ENCODE data around the gene FASTKD3. TPM values are rescaled to one million over a fixed set of nuclear protein-coding genes. Genes with fewer than 3 reads are reported as not detected.

FASTKD3 gene
- total RNA-seq, 2 donors from 2014 or later, result 13.6 to 16.2 TPM

DNA sequence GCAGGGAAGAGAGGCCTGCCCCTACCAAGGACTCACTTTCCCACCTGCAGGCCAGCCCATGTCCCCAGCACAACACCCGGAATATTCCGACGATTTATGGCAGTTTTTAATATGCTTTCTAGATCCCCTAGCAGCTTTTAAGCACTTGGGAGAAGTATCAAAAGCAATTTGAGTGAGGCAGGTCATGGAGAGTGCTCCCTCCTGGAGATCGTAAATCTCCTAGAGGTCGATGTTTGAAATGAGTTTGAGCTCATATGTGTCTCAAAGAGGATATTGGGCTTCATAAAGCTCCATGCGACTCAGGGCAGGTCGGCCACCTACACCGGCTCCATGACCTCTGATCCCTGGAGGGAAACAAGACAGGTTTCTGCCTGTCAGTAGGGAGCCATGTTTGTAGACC, 45.2 kb downstream of the FASTKD3 start:
- Mint-ChIP-seq H3K4me1 (ENCODE audit: low read depth in 2 of 2) (no peaks in the 10 kb centered on the region), H3K4me3 (no peak overlapping the region), H3K36me3 (no peaks in the 10 kb centered on the region), H3K27me3 (peaks cover 22 to 38% of the 10 kb centered on the region in 2 donors), H3K9me3 (no peaks in the 10 kb centered on the region), H3K27ac (no peak overlapping the region)
- no peak for ATAC-seq
- no peak for DNase-seq (ENCODE audit: low spot score)

DNA sequence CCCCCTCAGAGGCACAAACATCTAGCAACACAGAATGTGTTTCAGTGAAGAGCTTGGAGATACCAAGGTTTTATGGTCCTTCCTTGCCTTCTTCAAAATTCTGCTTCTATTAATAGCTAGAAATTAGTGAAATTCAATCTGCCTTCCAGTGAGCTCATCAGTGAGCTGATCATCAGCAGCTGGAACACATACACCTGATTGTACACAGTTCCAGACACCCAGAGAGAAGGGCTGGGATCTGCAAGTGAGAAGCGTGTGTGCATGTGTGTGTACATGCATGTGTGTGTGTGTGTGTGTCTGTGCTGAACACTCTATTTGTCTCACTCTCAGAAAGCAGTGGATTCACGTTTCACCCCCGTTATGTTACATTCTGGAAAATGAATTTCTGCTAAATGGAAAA, 46.4 kb downstream of the FASTKD3 start:
- no peak for ATAC-seq
- Mint-ChIP-seq H3K4me3 (no peak overlapping the region), H3K4me1 (ENCODE audit: low read depth in 2 of 2) (no peaks in the 10 kb centered on the region)

DNA sequence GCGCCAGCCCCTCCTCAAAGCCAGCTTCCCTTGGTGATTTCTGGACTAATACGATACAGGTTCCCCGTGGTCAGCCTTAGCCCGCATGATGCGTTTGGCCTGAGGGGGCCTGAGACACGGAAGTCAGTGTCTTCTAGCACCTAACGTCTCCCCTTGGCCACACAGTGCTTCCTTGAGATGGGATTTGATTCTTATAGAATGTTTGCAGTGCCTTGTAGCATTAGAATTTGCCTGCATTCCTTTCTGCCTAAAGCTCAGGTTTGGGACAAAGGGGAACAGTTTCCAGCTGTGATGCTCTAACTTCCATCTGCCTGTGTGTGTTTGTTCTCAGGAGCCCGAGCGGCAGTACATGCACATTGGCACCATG, 52.3 kb downstream of the FASTKD3 start:
- H3K27me3 Mint-ChIP-seq, result peaks cover 25 to 43% of the 10 kb centered on the region in 2 donors
- ATAC-seq (no peak), DNase-seq (ENCODE audit: low spot score) (no peak)
- H3K4me1 Mint-ChIP-seq (ENCODE audit: low read depth in 2 of 2), result peaks cover 0 to 3% of the 10 kb centered on the region in 2 donors
- no peak overlapping the region for H3K4me3 Mint-ChIP-seq
- no peaks in the 10 kb centered on the region for H3K9me3 Mint-ChIP-seq
- no peak overlapping the region for H3K27ac Mint-ChIP-seq
- no peaks in the 10 kb centered on the region for H3K36me3 Mint-ChIP-seq

More for the DNA sequence above, 46.4 kb downstream of the FASTKD3 start:
- Mint-ChIP-seq H3K27ac (no peak overlapping the region), H3K36me3 (no peaks in the 10 kb centered on the region), H3K27me3 (peaks cover 21 to 32% of the 10 kb centered on the region in 2 donors), H3K9me3 (no peaks in the 10 kb centered on the region)
- DNase-seq (ENCODE audit: low spot score), result no peak

DNA sequence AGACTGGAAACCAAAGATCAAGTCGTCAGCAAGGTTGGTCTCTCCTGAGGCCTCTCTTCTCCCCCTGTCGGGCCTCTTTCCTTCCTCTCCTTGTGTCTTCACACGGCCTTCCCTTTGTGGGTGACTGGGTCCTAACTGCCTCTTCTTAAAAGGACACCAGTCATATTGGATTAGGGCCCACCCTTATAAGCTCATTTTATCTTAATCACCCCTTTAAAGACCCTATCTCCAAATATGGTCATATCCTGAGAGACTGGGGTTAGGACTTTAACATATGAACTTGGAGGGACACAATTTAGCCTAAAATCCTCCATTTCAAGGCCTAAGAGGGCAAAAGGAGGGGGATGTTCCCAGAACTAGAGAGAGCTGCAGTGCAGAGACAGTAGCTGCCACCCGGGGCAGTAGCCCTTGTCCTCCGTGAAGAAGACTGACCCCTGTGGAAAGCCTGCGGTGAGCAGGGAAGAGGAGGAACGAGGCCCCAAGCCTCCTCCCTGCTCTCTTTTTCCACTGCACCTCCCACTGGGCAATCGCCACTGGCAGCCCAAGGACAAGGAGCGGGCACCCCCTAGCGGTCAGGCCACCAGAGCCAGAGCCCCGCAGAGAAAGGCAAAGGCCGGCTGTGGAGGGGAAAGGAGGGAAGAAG, 52.8 kb downstream of the FASTKD3 start:
- no peak overlapping the region for H3K27ac Mint-ChIP-seq
- H3K4me3 Mint-ChIP-seq, result no peak overlapping the region
- peaks cover 0 to 3% of the 10 kb centered on the region in 2 donors for H3K4me1 Mint-ChIP-seq (ENCODE audit: low read depth in 2 of 2)
- peaks cover 25 to 39% of the 10 kb centered on the region in 2 donors for H3K27me3 Mint-ChIP-seq
- DNase-seq (ENCODE audit: low spot score) (peak; percentile 69), ATAC-seq (peak; percentile 78 to 83)
- no peaks in the 10 kb centered on the region for H3K36me3 Mint-ChIP-seq
- H3K9me3 Mint-ChIP-seq, result no peaks in the 10 kb centered on the region

DNA sequence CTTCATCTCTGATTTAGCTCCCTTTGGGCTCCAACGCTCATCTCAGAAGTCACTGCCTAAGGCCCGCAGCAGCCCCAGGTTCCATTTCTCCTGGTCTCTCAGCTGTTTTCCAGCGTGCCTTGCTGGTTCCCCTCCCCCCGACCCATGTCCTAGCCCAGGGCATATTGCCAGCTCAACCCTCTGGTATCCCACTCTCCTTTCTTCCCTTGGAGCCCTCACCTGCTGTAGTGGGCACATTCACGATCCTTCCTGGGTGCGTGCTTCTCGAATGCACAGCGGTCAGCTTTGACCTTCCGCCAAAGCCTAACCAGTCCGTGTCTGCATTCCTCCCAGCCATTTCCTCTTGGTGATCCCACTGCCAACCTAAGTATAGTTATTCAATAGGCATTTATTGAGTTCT, 54.0 kb downstream of the FASTKD3 start:
- DNase-seq (ENCODE audit: low spot score), result no peak
- H3K36me3 Mint-ChIP-seq, result no peaks in the 10 kb centered on the region

DNA sequence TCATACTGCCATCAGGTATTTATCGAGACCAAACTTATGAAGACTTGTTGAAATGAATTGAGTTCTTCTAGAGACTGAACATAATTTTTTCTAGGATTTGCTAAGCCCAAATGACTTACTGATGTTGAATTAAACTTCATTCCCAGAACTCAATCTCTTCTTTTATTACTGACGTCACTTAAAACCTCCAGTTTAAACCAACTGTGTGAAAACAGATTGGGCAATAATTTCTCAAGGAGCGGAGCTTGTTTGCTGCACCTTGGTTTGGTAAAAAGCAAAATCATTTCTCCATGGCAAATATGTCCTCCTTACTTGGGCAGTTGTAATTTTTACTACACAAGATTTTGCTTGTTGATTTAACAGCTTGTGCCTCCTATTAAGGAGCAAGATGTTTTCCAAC, 55.3 kb downstream of the FASTKD3 start:
- no peak for DNase-seq (ENCODE audit: low spot score)
- H3K36me3 Mint-ChIP-seq, result no peaks in the 10 kb centered on the region
- H3K27me3 Mint-ChIP-seq, result peaks cover 27 to 37% of the 10 kb centered on the region in 2 donors
- no peak for ATAC-seq
- H3K27ac Mint-ChIP-seq, result no peak overlapping the region
- no peaks in the 10 kb centered on the region for H3K9me3 Mint-ChIP-seq
- H3K4me1 Mint-ChIP-seq (ENCODE audit: low read depth in 2 of 2), result peaks cover 0 to 3% of the 10 kb centered on the region in 2 donors
- no peak overlapping the region for H3K4me3 Mint-ChIP-seq

More for the DNA sequence above, 54.0 kb downstream of the FASTKD3 start:
- no peak for ATAC-seq
- H3K27ac Mint-ChIP-seq, result no peak overlapping the region
- H3K9me3 Mint-ChIP-seq, result no peaks in the 10 kb centered on the region
- H3K4me1 Mint-ChIP-seq (ENCODE audit: low read depth in 2 of 2), result peaks cover 0 to 3% of the 10 kb centered on the region in 2 donors
- H3K4me3 Mint-ChIP-seq, result no peak overlapping the region
- peaks cover 28 to 44% of the 10 kb centered on the region in 2 donors for H3K27me3 Mint-ChIP-seq

DNA sequence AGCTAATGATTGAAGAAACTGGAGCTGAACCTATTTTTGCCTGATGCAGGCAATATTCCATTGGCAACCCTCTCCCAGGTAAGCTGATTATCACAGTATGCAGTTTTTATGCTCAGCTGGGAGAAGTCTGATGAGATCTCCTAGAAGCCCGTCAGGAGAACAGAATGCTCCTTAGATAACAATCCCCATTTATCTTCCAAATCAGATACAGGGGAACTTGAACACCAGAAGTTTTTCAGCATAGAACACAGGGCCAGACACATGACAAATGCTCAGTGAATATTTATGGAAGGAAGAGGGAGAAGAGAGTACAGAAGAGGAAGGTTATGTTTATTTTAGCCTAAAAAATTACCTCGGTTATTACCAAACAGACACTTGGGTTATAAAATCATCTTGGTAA, 55.8 kb downstream of the FASTKD3 start:
- peaks cover 0 to 3% of the 10 kb centered on the region in 2 donors for H3K4me1 Mint-ChIP-seq (ENCODE audit: low read depth in 2 of 2)
- peaks cover 28 to 37% of the 10 kb centered on the region in 2 donors for H3K27me3 Mint-ChIP-seq
- no peak overlapping the region for H3K4me3 Mint-ChIP-seq
- H3K9me3 Mint-ChIP-seq, result no peaks in the 10 kb centered on the region
- ATAC-seq, result no peak
- no peaks in the 10 kb centered on the region for H3K36me3 Mint-ChIP-seq
- DNase-seq (ENCODE audit: low spot score), result no peak
- H3K27ac Mint-ChIP-seq, result no peak overlapping the region

DNA sequence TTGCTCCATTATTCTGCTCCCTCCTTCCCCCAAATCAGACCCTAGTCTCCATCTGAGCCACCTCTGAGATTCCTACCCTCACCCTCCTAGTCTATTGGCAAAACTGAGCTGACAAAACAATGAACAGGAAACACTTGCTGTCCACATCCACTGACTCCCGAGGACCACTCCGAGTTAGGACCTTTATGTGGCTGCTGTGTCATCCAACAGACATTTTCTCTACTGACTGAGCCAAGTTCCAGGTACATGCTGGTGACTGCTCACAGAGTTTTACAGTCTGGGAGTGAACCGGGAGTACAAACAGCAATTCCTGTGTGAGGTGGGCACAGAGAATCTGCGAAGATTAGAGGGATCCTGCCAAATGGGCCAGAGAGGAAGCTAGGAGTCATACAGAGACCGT, 57.1 kb downstream of the FASTKD3 start:
- Mint-ChIP-seq H3K27me3 (peaks cover 26 to 47% of the 10 kb centered on the region in 2 donors), H3K27ac (no peak overlapping the region), H3K9me3 (no peaks in the 10 kb centered on the region), H3K4me3 (no peak overlapping the region), H3K36me3 (no peaks in the 10 kb centered on the region), H3K4me1 (ENCODE audit: low read depth in 2 of 2) (peaks cover 0 to 3% of the 10 kb centered on the region in 2 donors)
- no peak for ATAC-seq
- no peak for DNase-seq (ENCODE audit: low spot score)

Other genes with a start within 250 kb of the FASTKD3 start
- gene CFAP90, start 17.9 kb downstream of the FASTKD3 start, total RNA-seq, result not detected
- gene MTRR, start 117 bp upstream of the FASTKD3 start, total RNA-seq, result 10 to 100 TPM; 72.7 to 91.3 TPM

Data from natural killer cell treated with Interleukin-12 subunit alpha and Interleukin-12 subunit beta and Interleukin-15 and Interleukin-18, amount 100 ng/mL, for 72 hours (primary cell).